Measurements from ENCODE around the gene EGF.
"Not testable (repeated sequence)": the region's sequence is repeated elsewhere in the genome, so short reads cannot be mapped to it uniquely, and the experiment has no call there.

The EGF gene

DNA sequence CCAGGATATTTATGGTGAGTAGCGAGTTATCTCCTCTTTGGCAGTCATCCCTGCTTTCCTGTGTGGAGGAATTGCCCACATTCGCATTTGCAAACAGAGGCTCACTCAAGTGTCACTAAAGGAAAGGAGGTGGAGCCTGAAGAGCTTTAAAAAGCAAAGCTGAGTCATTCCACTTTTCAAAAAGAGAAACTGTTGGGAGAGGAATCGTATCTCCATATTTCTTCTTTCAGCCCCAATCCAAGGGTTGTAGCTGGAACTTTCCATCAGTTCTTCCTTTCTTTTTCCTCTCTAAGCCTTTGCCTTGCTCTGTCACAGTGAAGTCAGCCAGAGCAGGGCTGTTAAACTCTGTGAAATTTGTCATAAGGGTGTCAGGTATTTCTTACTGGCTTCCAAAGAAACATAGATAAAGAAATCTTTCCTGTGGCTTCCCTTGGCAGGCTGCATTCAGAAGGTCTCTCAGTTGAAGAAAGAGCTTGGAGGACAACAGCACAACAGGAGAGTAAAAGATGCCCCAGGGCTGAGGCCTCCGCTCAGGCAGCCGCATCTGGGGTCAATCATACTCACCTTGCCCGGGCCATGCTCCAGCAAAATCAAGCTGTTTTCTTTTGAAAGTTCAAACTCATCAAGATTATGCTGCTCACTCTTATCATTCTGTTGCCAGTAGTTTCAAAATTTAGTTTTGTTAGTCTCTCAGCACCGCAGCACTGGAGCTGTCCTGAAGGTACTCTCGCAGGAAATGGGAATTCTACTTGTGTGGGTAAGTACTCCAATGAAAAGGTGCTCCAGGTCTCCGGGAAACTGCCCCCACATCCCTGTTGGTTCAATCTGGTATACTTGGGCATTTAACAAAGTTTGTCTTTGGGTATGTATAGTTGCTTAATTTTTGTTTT lies at the start of gene EGF:
Gene EGF, plus strand, starts transcription at position 178 of the 890 bp plus-strand sequence. Its CDS starts 453 bp downstream, at position 631.
- no peak for DNase-seq

DNA sequence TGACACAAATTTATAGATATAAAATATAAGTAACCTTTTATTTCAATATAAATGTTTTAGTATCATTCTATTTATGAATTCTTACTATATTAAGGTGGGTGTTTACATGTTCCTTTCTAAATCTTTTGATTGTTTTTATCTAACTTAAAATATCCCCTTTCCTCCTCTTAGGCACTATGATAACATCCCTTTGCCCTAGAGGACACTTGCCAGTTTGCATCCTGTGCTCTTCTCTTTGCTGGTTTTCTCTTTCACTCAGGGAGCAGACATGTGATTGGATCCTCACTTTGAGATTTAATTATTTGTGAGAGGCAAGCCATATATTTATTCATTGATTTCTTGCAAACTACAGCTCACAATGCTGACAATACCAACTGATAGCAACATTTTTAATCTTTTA lies 48.5 kb upstream of the EGF start:
- DNase-seq: no peak

DNA sequence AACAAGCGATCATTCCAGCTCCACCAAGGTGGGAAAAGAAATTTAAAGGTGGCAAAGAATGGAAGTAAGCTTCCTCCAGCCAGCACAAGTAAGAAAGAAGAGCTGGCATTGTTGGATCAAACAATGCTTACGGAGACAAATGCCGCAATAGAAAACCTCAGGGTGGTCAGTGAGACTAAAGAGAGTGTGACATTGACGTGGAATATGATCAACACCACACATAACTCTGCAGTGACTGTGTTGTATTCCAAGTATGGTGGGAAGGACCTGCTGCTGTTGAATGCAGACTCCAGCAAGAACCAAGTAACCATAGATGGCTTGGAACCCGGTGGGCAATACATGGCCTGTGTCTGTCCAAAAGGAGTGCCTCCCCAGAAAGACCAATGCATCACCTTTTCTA lies 42.6 kb upstream of the EGF start:
- no peak for DNase-seq

DNA sequence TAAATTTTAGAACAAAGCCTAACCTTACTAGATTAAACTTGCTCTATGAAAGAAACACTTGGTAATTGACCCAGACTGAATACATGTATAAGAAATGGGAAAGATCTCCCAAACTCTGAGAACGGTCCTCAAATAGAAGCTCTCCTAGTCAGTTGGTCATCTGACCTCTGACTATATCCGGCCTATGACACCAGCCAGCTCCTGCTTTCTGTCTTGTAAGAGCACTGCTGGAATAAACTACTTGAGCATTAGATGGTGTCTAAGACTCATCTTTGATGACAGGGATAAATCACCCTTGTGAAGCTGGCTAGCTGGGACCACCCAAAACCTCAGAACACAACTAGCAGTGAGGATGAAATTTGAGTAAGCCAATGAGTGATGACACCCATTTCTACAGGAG lies 40.6 kb upstream of the EGF start:
- DNase-seq: no peak

DNA sequence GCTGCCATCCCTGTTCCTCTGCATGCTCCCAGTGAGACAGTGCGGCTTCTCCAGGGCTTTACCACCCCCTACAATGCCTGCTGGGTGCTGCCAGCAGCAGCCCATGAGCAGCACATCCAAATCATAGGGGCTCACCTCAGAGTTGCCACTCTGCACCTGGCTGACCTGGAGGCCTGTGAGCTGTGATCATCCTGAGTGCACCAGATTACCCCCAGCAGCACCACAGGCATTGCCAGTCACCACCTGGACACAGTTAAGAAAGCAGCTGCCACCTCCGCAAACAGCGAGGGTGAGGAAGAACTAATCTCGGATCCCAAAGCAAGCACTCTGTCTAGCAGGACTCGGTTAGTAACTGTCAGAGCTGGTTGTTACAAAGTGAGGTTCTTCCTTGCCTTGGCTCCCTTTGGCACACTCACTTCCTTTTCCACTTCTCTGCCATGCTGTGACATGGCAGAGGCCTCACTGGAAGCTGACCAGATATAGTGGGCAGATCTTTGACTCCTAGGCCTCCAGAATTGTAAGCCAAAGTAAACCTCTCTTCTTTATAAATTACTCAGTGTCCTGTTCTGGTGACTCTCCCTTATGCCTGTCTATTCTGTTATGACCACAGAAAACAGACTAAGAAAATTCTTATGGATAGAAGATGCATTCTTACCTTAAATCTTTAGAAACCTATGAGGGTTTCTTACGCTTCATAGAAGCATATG lies 39.6 kb upstream of the EGF start:
- no peak for DNase-seq

DNA sequence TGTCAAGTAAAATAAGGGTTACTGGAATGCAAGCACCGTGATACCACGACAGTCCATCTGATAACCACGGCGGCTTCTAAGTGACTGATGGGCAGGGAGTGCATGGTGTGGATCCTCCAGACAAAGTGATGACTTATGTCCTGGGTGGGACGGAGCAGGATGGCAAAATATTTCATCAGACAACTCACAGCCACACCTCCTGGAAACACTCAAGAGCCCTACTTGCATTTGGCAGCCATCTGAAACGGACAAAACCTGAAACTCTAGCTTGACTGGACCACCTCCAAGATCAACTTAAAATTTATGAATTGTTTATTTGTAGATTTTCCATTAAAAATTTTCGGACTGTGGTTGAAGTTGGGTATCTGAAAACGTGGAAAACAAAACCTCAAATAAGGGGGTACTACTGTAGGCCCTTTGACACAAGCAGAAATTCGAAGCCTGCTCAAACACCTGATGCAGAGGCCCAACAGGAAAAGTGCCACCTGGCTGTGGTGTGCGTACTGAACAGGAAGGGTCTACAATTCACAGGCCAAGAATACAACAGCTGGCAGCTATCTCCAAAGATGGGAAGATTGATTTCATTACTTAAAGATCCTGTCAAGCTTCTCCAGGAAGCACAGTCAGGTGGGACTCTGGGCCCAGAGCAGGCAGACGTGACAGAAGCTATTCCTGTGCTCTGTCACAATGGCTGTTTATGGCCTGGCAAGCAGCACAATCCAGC lies 38.7 kb upstream of the EGF start:
- no peak for DNase-seq

DNA sequence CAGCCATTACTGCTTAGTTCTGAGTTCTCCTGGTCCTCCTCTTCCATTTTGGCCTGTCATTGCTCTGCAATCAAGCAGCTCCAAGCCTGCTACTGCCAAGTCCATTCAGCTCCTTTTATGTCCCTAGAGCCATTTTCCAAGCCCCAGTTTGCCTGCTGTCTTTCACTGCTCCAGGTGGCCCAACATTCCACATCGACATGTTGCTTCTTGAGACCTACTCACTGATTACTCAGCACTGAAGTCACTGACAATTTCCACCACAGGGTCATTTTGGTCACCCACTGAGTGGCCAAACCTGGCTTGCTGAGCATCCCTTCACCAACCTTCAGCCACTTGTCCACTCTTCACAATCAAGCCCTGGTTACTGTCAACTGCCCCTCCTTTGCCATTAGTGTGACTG lies 37.6 kb upstream of the EGF start:
- DNase-seq: no peak

DNA sequence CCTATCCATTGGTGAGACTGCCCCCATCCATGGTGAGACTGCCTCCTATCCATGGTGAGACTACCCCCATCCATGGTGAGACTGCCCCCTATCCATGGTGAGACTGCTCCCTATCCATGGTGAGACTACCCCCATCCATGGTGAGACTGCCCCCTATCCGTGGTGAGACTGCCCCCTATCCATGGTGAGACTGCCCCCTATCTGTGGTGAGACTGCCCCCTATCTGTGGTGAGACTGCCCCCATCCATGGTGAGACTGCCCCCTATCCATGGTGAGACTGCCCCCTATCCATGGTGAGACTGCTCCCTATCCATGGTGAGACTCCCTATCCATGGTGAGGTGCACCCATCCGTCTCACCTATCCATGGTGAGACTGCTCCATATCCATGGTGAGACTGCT lies 37.1 kb upstream of the EGF start:
- not testable (repeated sequence) for DNase-seq

DNA sequence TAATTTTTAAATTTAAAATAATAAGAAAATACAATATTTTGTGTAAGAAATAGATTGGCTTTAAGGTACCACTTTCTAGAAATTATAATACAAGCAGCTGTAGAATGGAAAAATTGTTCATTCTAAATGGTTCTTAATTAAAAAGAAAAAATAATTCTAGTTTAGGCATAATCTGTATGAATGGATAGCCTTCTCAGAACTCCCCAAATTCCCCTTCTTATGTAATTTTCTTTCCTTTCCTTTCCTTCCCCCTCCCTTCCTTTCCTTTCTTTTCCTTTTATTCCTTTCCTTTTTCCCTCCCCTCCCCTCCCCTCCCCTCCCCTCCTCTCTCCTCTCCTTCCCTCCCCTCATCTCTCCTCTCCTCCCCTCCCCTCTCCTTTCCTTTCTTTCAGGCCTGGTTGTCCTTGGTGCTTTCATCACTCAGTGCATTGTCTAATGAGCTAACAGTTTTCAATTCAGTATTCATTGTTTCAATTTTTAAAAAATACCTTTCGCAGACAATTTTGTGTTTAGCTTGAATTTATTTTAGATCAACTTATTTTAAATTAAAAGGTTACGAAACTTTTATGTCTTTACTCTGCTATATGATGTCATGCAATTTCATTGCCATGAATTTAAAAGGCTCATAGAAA lies 35.9 kb upstream of the EGF start:
- DNase-seq: no peak

DNA sequence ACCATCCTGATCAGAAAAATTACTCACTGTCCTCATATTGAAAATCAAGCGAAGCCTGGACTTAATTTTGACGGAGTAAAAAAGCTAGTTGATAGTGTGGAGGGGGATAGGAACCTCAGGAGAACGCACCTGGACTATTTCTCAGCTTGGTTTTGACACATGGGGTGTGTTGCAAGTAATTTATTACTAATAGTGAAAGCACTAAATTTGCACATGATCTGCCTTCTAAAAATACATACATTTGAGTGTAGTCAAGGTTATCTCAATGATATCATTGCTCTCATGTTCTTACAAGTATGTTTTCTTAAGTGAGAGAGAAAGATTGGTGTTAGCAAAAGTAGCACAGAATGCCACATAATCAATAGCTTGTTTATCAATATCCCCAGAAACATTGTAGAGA lies 35.3 kb upstream of the EGF start:
- DNase-seq: no peak

DNA sequence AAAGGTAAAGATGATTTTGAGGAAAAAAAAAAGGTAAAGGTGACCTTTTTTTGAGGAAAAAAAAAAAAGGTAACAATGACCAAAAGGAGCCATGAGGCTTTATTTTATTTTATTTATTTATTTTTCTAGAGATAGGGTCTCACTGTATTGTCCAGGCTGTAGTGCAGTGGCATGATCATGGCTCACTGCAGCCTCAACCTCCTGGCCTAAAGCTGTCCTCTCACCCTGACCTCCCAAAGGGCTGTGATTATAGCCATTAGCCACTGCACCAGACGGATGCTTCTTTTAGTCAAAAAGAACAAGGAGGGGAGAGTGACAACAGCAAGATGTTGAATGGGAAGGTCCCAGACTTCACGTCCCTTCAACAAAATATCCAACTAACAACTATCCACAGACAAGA lies 34.3 kb upstream of the EGF start:
- no peak for DNase-seq

DNA sequence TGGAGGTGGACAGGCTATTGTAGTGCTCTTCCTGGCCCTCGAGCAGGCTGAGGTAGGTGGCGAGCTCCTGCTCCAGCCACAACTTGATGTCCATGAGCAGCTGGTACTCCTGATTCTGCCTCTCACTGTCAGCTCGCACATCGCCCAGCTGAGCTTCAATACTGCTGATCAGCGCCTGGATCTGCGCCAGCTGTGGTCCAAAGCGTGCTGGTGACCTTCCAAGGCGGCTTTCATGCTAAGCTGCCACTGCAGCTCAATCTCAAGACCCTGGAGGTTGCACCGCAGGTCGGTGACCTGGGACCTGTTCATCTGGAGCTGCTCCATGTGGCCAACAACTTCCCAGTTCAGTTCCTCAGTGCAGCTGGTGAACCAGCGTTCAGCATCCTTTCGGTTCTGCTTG lies 33.6 kb upstream of the EGF start:
- peak; percentile 8 for DNase-seq

DNA sequence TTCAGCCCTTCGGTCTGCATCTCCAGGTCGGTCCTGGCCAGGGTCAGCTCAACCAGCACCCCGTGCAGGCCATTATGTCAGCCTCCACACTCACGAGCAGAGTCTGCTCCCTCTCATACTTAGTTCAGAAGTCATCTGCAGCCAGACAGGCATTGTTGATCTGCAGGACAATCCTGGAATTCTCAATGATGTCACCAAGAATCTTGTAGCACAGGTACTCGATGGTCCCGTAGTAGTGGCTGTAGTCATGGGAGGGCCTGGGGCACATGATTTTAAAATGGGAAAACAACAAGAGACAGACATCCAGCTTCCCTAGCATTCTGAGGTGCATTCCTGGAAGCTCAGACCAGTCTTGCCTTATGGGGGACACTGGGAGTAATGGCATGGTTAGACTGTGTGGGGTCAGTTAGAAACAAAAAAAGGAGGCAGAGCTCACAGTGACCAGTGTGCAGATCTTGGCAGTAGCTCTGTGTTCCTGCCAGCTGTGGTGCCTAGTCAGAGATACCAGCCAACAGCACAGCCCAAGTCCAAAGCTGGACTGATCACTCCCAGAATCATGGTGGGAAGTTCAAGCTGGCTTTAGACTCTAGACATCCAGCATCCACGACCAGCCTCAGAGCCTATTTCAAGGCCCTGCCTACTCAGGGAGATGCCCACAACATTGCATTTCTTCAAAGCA lies 32.9 kb upstream of the EGF start:
- DNase-seq: no peak

DNA sequence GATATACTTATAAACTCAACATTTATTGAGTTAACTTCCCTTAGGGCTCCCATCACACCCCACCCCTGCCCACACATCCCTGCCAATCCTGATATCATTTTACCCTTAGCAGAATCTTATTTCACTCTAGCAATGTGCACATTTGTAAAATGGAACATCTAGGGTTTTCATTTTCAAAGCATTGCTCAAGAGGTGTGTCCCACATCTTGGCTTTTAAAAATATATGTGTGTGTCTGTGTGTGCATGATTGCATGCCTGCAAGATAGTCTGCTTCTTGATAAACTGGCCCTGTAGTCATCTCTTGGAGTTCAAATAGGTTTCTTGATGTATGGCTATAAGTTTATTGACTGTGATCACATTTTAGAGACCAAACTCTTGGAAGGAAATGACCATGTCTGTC lies 26.4 kb upstream of the EGF start:
- DNase-seq: no peak

DNA sequence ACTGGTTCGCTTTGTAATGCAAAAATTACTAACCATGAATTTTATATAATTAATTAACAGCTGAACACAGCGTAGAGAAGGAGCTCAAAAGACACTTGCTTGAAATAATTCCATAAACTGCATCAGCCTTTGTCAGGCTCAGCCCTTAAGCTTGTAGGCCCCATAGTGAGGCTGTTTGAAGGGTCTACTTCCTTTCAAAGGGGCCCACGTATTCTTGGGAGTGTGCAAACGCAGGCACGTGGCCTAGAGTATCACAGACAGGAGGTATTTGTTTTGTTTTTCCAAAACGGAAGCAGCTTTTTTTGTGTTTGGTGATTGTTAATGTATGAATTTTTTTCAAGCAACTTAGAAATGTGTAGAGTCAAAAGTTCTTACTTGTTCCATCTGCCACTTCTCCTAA lies 25.6 kb upstream of the EGF start:
- DNase-seq: no peak

DNA sequence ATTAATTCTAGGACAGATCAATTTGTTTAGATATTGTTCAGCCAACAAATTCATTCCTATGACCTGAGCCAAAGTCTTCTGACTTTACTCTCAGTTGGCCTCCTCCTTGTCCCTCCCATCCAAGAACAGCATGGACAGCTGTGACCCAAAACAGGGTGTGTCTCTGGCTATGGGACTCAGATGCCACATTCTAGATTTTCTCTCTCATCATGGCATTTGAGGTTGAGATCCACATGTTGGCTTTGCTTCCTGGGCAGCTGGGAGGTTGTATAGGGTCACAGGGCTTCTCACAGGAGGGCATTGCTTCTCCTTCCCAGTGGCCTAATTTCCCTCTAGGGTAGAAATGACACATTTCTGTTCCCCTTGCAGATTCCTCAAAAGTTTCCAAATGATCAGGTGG lies 22.6 kb upstream of the EGF start:
- no peak for DNase-seq

DNA sequence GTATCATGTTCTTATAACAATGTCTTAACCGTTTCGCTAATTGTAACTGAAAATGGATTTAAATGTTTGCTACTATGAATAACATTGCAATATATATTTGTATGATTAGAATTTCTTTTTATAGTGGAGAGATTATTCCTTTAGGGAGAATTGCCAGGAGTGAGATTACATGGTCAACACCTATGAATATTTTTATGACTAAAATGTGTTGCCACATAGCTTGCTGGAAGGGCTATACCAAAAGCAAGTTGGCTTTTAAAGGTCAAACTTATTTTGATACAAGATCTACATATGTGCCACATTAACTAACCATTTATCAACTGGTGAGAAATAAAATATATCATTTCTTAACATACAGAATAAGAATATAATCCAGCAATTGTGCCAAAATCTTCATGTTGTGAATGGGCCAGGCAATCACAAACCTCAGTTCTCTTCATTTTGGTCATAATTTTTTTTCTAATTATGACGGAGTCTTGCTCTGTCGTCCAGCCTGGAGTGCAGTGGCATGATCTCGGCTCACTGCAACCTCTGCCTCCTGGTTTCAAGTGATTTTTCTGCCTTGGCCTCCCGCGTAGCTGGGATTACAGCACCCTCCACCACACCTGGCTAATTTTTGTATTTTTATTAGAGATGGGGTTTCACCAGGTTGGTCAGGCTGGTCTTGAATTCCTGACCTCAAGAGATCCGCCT lies 10.0 kb upstream of the EGF start:
- no peak for DNase-seq

DNA sequence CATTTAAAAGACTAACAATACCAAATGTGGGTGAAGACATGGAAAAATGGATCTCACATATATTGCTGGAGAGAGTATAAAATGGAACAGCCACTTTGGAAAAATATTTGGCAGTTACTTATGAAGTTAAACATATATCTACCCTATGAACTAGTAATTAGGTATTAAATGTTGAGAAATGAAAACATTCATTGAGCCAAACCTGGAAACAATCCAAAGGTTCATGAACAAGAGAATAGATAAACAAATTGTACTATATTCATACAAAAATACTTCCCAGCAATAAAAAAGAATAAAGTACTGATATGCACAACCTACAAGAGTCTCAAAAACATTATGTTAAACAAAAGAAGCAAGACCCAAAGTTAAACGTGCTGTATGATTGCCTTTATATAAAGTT lies 4.0 kb upstream of the EGF start:
- DNase-seq: no peak

DNA sequence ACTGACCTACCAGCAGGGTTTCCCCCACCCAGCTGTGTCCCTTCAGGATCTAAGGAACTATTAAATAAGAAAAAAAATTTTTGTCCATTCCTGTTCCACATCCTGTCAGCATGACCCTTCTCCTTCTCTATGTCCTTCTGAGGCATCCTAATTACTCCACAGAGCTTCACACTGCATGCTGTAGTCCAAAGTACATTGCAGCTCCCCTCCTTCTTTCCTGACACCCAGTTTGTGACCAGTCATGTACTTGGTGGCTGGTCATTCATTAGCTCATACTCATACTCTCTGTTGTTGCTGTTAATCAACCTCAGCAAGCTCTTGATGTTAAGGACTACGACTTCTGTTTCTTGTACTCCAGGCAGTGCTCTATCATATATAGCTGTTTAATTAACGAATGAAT lies 2.4 kb upstream of the EGF start:
- DNase-seq: no peak

DNA sequence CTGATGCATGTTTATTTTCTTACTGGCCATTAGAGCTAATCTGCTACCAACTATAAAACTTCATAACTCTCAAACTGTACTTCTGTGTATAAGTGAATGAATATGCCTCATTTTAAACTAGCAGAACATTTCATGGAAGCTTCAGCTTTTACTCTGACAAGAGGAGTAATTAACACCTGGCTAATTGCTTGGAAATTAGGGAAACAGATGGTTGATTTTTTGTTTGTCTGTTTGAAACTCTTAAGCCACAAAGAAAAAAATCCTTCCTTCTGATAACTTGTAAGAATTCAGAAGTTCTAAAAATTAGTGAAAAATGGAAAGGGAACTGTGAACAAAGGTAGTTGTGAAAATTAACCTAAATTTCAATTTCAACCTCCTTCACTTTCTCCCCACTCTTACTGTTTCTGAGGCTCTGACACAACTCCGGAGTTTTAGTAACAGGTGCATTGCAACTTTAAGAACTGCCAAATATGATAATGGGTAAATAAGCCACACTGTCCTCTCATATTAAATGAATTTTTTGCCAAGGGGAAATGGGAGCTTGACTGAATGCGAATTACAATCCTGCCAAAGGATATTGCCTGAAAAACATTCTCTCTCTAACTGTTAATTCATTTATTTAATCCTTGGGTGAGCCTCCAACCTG lies 1.0 kb downstream of the EGF start:
- DNase-seq: no peak

DNA sequence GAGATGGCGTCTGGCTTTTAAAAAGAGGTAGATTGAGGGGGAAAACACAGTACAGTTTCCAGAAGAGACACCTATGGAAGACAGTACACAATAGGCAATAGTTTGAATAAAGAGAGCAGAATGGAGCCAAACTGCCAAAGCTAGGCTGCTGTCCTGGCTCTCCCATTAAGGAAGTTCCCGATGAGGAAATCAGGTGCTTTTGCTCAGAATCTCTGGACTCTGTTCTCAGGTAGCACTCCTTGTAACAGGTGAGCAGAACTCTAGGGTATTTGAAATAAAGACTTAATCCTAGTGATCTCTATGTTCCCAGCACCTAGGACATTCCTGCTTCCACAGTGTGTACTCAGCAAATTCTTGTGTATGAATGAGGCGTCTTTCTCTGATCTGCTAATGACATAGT lies 1.6 kb downstream of the EGF start:
- DNase-seq: no peak
